H9 (cell line): Measurements from ENCODE around the gene RBM33. TPM values are rescaled to one million over a fixed set of nuclear protein-coding genes. Genes with fewer than 3 reads are reported as not detected.

Experiments used
- DNase-seq: peaks from one replicate; pipeline ENCODE4 v3.0.0-alpha.2; 2017
- H2AFZ ChIP-seq: one replicate; pipeline ENCODE4 v1.6.1; 2013; ENCODE audit warnings: mild to moderate bottlenecking, low read length, control low read depth, moderate library complexity
- H2AK5ac ChIP-seq: 2 replicates; pipeline ENCODE4 v1.6.1; 2013; ENCODE audit warnings: low read length, control low read depth, mixed read lengths; ENCODE audit not compliant: insufficient read length
- H2BK120ac ChIP-seq: one replicate; pipeline ENCODE4 v1.6.1; 2013; ENCODE audit warnings: low read depth, mild to moderate bottlenecking, low read length, control low read depth, inconsistent platforms; ENCODE audit not compliant: poor library complexity, severe bottlenecking
- H2BK12ac ChIP-seq: 2 replicates; pipeline ENCODE4 v1.6.1; 2013; ENCODE audit warnings: low read length, control low read depth, mixed read lengths, low read depth; ENCODE audit not compliant: insufficient read length
- H2BK15ac ChIP-seq: 2 replicates; pipeline ENCODE4 v1.6.1; 2013; ENCODE audit warnings: low read depth, low read length, control low read depth
- H2BK20ac ChIP-seq: one replicate; pipeline ENCODE4 v1.6.1; 2013; ENCODE audit warnings: low read depth, mild to moderate bottlenecking, low read length, control low read depth, inconsistent platforms; ENCODE audit not compliant: poor library complexity, severe bottlenecking
- H2BK5ac ChIP-seq: 2 replicates; pipeline ENCODE4 v1.6.1; 2013; ENCODE audit warnings: low read length, control low read depth, mixed read lengths; ENCODE audit not compliant: insufficient read length
- H3K14ac ChIP-seq: 2 replicates; pipeline ENCODE4 v1.6.1; 2013; ENCODE audit warnings: low read length, control low read depth; ENCODE audit not compliant: insufficient read depth
- H3K18ac ChIP-seq: 2 replicates; pipeline ENCODE4 v1.6.1; 2013; ENCODE audit warnings: low read depth, mild to moderate bottlenecking, mixed read lengths, low read length, control low read depth; ENCODE audit not compliant: insufficient read length
- H3K23ac ChIP-seq: 2 replicates; pipeline ENCODE4 v1.6.1; 2013; ENCODE audit warnings: low read length, control low read depth, mixed read lengths, low read depth; ENCODE audit not compliant: insufficient read length
- H3K23me2 ChIP-seq: 2 replicates; pipeline ENCODE4 v1.6.1; 2013; ENCODE audit warnings: low read depth, mild to moderate bottlenecking, mixed read lengths, low read length, control low read depth; ENCODE audit not compliant: insufficient read length, poor library complexity, severe bottlenecking
- H3K27ac ChIP-seq: 2 replicates; pipeline ENCODE4 v1.5.1; 2013; ENCODE audit warnings: low read length, control low read depth, mixed read lengths, low read depth; ENCODE audit not compliant: insufficient read length
- H3K27me3 ChIP-seq: 2 replicates; pipeline ENCODE4 v1.6.1; 2013; ENCODE audit warnings: low read length, control low read depth, inconsistent platforms; ENCODE audit not compliant: insufficient read depth
- H3K4ac ChIP-seq: 2 replicates; pipeline ENCODE4 v1.6.1; 2013; ENCODE audit warnings: low read depth, mild to moderate bottlenecking, control low read depth, inconsistent platforms, low read length, moderate library complexity
- H3K4me1 ChIP-seq: 2 replicates; pipeline ENCODE4 v1.6.1; 2013; ENCODE audit warnings: low read length, control low read depth, inconsistent platforms; ENCODE audit not compliant: insufficient read depth
- H3K4me2 ChIP-seq: 2 replicates; pipeline ENCODE4 v1.6.1; 2013; ENCODE audit warnings: low read length, control low read depth, mixed read lengths; ENCODE audit not compliant: insufficient read length, insufficient read depth
- H3K56ac ChIP-seq: 2 replicates; pipeline ENCODE4 v1.6.1; 2013; ENCODE audit warnings: low read depth, mild to moderate bottlenecking, mixed read lengths, low read length, control low read depth; ENCODE audit not compliant: insufficient read length
- H3K79me1 ChIP-seq: 2 replicates; pipeline ENCODE4 v1.6.1; 2013; ENCODE audit warnings: low read depth, mild to moderate bottlenecking, moderate library complexity, low read length, control low read depth, inconsistent platforms; ENCODE audit not compliant: insufficient read depth, poor library complexity, severe bottlenecking
- H3K79me2 ChIP-seq: 2 replicates; pipeline ENCODE4 v1.6.1; 2013; ENCODE audit warnings: low read length, control low read depth, inconsistent platforms; ENCODE audit not compliant: insufficient read depth
- H3K9ac ChIP-seq: 2 replicates; pipeline ENCODE4 v1.6.1; 2013; ENCODE audit warnings: low read length, control low read depth, mixed read lengths; ENCODE audit not compliant: insufficient read length; ENCODE audit errors: extremely low read depth
- H3K9me3 ChIP-seq: one replicate; pipeline ENCODE4 v1.6.1; 2013; ENCODE audit warnings: low read depth, low read length, inconsistent platforms; ENCODE audit not compliant: control insufficient read depth
- H3T11ph ChIP-seq: one replicate; pipeline ENCODE4 v1.6.1; 2013; ENCODE audit warnings: mild to moderate bottlenecking, low read length, control low read depth, inconsistent platforms
- H4K20me1 ChIP-seq: one replicate; pipeline ENCODE4 v1.6.1; 2013; ENCODE audit not compliant: control insufficient read depth, insufficient read length, insufficient read depth
- H4K5ac ChIP-seq: 2 replicates; pipeline ENCODE4 v1.6.1; 2013; ENCODE audit warnings: low read depth, mild to moderate bottlenecking, mixed read lengths, low read length, control low read depth; ENCODE audit not compliant: insufficient read length
- H4K8ac ChIP-seq: replicated peaks from 2 replicates; pipeline ENCODE4 v1.6.1; 2013; ENCODE audit warnings: low read length, control low read depth, mixed read lengths, low read depth; ENCODE audit not compliant: insufficient read length
- H4K91ac ChIP-seq: 2 replicates; pipeline ENCODE4 v1.6.1; 2013; ENCODE audit warnings: low read depth, mild to moderate bottlenecking, moderate library complexity, mixed read lengths, low read length, control low read depth; ENCODE audit not compliant: insufficient read length
- H3K27ac Mint-ChIP-seq, 3 experiments: 2 replicates in 2 of 3; 3 replicates in 1 of 3; pipeline ENCODE4 v1.8.0; 2020 to 2021; ENCODE audit warnings: mixed read lengths in 3 of 3, mild to moderate bottlenecking in 1 of 3, moderate library complexity in 1 of 3
- H3K27me3 Mint-ChIP-seq: 2 replicates; pipeline ENCODE4 v1.8.0; 2021; ENCODE audit warnings: low read depth, mild to moderate bottlenecking, moderate library complexity, mixed read lengths
- H3K36me3 Mint-ChIP-seq, 3 experiments: 2 replicates in 2 of 3; 3 replicates in 1 of 3; pipeline ENCODE4 v1.8.0; 2020 to 2021; ENCODE audit warnings: low read depth in 3 of 3, mixed read lengths in 3 of 3; ENCODE audit not compliant: insufficient read depth in 1 of 3
- H3K4me1 Mint-ChIP-seq, 2 experiments: 2 replicates each; pipeline ENCODE4 v1.8.0; 2020; ENCODE audit warnings: mixed read lengths in 2 of 2
- H3K4me3 Mint-ChIP-seq, 2 experiments: 2 replicates in 1 of 2; 3 replicates in 1 of 2; pipeline ENCODE4 v1.8.0; 2020 to 2021; ENCODE audit warnings: mild to moderate bottlenecking in 2 of 2, mixed read lengths in 2 of 2, moderate library complexity in 1 of 2
- H3K9me3 Mint-ChIP-seq, 2 experiments: 2 replicates in 1 of 2; 3 replicates in 1 of 2; pipeline ENCODE4 v1.8.0; 2020; ENCODE audit warnings: mild to moderate bottlenecking in 2 of 2, mixed read lengths in 2 of 2, moderate library complexity in 1 of 2
- WGBS: extraction: QIAGEN DNeasy Blood & Tissue Kit; methylation state at CpG from one replicate; pipeline ENCODE4 v1.1.7; 2013; ENCODE audit warnings: missing lambda C conversion rate, low lambda C conversion rate, mixed read lengths; ENCODE audit not compliant: insufficient read length; ENCODE audit errors: extremely low coverage; 5-methylcytosine and 5-hydroxymethylcytosine counted together
- total RNA-seq: library from RNA; stranded (reverse); gene quantifications from 2 replicates; pipeline ENCODE4 v1.2.1, GENCODE V29; 2021
- TF ChIP-seq, protein P1 (sequence below): fragments of 200-600 bp; sonication (generic); conservative IDR thresholded peaks from 3 replicates; pipeline ENCODE4 v1.8.0; 2021; ENCODE audit warnings: antibody characterized with exemption, mild to moderate bottlenecking

Gene RBM33
- total RNA-seq, 1 experiment from 2014 or later = 71.3 TPM

DNA sequence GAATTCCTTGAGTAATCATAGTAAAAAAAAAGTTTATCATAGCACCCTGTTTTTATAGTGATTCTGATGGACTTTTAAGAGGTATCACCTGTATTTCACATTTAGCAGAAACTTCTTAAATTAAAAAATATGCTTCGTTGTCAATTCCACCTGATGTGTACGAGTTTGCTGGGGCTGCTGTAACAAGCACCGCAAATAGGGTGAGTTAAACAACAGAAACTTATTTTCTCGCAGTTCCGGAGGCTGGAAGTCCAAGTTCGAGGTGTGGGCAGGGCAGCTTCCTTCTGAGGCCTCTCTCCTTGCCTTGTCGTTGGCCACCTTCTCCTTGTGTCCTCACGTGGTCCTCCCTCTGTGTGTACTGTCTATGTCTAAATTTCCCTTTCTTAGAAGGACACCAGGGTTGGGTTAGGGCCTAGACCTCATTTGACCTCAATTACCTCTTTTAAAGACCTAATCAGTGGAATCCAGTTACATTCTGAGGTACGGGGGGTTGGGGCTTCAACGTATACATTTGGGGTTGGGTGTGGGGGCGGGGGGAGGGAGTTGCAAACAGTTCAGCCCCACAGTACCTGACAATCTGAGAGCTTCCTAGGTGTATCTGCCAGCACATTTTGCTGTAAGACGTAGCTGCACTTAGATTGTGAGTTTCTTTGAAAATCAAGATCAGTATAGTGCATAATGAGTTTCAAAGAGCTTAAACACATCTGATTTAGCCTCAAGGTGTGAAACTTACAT lies 72.7 kb downstream of the RBM33 start:
- Mint-ChIP-seq H3K9me3 (no peaks in the 10 kb centered on the region), H3K4me1 (peaks cover 2 to 6% of the 10 kb centered on the region in 2 experiments; a peak in 1 of 4 replicates), H3K4me3 (no peak overlapping the region), H3K27ac (no peak overlapping the region), H3K36me3 (peaks cover 28 to 45% (median 42%) of the 10 kb centered on the region in 3 experiments), H3K27me3 (no peaks in the 10 kb centered on the region; the same call in 1 of the 2 replicates)
- Histone ChIP-seq H3K9ac (no peak overlapping the region), H3K4ac (no peak overlapping the region), H2BK120ac (no peak overlapping the region), H3K4me2 (no peak overlapping the region), H3K18ac (no peak overlapping the region), H3K4me1 (no peaks in the 10 kb centered on the region), H4K8ac (no peak overlapping the region), H3K79me2 (peaks cover 5% of the 10 kb centered on the region; the same call in 1 of the 2 replicates), H3K9me3 (no peaks in the 10 kb centered on the region), H3K14ac (no peak overlapping the region), H3K23me2 (no peaks in the 10 kb centered on the region), H2BK15ac (no peak overlapping the region), H2BK5ac (no peak overlapping the region), H3K56ac (no peak overlapping the region), H2BK20ac (no peak overlapping the region), H2AK5ac (no peak overlapping the region), H4K20me1 (no peaks in the 10 kb centered on the region), H3T11ph (no peak overlapping the region), H4K5ac (no peak overlapping the region), H3K23ac (no peak overlapping the region), H4K91ac (no peak overlapping the region), H2BK12ac (no peak overlapping the region), H3K27ac (no peak overlapping the region), H3K79me1 (peaks cover 4% of the 10 kb centered on the region), H3K27me3 (no peaks in the 10 kb centered on the region), H2AFZ (no peak overlapping the region)
- WGBS = no CpG with 5 or more reads among the region's 12 CpGs
- TF ChIP-seq, protein P1, sequence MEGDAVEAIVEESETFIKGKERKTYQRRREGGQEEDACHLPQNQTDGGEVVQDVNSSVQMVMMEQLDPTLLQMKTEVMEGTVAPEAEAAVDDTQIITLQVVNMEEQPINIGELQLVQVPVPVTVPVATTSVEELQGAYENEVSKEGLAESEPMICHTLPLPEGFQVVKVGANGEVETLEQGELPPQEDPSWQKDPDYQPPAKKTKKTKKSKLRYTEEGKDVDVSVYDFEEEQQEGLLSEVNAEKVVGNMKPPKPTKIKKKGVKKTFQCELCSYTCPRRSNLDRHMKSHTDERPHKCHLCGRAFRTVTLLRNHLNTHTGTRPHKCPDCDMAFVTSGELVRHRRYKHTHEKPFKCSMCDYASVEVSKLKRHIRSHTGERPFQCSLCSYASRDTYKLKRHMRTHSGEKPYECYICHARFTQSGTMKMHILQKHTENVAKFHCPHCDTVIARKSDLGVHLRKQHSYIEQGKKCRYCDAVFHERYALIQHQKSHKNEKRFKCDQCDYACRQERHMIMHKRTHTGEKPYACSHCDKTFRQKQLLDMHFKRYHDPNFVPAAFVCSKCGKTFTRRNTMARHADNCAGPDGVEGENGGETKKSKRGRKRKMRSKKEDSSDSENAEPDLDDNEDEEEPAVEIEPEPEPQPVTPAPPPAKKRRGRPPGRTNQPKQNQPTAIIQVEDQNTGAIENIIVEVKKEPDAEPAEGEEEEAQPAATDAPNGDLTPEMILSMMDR = no peak
- no peak for DNase-seq
